HG03575 (cell line): ENCODE data around the gene COL4A2.

Experiments used
- ATAC-seq: cut with Tn5 transposase; IDR thresholded peaks from one replicate; pipeline ENCODE4 v1.9.1; 2021; ENCODE audit not compliant: unreplicated experiment, insufficient number of reproducible peaks, low FRiP score; ENCODE audit errors: extremely low read depth

Gene COL4A2

GRCh38 chr13:110419946-110420345 is 112.9 kb downstream of the COL4A2 start:
- no peak for ATAC-seq

DNA sequence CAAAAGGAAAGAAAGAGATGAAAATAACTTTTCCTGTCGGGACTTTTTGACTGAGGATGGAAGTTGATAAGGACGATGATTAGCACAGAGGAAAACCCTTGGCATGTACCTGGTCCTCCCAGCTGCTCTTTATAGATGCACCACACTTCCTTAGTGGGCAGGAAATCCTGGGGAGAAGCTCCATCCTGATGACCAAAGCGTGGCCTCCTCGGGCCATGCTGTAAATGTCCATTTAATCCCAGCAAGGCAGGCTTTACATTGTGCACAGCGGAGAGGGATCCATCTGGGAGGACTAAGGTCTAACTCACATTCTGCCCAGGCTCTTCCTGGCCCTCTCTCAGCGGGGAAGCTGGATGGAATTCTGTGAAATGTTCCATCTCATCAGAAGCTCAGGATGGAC is 113.5 kb downstream of the COL4A2 start:
- no peak for ATAC-seq

DNA sequence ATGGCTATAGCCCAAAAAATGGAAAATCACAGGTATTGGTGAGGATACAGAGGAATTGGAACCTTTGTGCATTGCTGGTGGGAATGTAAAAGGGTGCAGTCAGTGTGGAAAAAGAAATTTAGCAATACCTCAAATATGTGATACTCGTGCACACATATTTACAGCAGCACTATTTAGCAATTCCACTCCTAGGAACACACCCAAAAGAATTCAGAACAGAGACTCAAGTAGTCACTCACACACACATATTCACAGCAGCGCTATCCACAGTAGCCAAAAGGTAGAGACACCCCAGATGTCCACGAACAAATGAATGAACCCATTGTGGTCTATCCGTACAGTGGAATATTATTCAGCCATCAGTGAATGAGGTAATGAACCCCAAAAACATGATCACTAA is 114.0 kb downstream of the COL4A2 start:
- ATAC-seq, result no peak

- no peak for ATAC-seq
Observed at GRCh38 chr13:110421696-110422385, 114.8 kb downstream of the COL4A2 start.

GRCh38 chr13:110422913-110423688 is 116.0 kb downstream of the COL4A2 start:
- no peak for ATAC-seq

DNA sequence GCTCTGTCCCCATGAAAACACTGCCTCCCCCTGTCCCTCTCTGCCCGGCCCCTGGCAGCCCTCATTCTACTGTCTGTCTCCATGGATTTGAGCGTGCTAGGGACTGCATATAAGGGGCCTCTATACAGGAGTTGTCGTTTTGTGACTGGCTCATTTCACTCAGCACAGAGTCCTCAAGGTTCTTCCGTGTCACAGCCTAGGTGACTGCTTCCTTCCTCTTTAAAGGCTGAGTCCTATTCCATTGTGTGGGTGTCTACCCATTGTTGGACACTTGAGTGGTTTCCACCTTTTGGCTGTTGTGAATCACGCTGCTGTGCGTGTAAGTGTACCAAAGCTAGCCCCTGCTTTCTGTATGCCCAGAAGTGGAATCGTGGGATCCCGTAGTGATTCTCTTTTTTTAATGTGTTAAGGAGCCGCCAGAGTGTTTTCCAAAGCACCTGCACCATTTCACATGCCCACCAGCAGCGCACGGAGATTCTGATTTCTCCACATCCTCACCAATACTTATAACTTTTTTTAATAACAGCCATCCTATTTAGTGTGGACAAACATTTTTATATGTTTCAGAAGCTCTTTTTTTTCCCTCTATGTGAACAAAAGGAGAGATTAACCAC is 116.7 kb downstream of the COL4A2 start:
- ATAC-seq, result no peak

DNA sequence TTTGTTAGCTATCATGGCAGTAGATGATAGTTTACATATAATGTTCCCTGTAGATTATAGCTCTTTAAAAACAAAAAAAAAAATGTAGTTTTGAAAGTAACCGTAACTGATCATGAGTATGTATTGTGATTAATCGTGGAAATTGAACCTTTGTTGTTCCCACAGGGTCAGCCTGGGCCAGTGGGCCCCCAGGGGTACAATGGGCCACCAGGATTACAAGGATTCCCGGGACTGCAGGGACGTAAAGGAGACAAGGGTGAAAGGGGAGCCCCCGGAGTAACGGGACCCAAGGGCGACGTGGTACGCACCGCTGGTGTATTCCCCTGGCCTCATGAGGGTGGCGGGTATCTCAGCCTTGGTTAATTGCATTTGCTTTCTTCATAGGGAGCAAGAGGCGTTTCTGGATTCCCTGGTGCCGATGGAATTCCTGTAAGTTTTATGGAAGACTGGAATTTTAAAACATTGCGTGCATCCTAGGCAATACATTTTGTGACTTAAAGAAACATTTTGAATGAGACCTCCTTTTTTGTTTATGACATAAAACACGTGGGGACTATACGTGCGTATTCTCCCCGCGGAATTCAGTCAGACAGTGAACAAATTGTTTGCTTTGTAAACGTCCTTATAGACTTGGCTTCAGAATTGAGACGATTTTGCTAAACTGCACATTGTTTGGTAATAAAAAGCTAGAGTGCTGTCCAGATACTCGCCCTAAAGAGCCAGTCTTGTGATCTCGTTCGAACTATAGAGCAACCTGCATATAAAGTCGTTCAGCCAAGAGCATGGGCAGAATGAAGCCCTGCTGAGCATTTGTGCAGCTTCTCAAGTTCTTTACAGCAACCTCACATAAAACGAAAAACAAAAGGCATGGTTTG is 117.7 kb downstream of the COL4A2 start:
- no peak for ATAC-seq

GRCh38 chr13:110425444-110425780 is 118.3 kb downstream of the COL4A2 start:
- ATAC-seq, result no peak

- ATAC-seq, result no peak
Observed at GRCh38 chr13:110426735-110427134, 119.7 kb downstream of the COL4A2 start.

- ATAC-seq, result no peak
Observed at GRCh38 chr13:110428313-110428712, 121.2 kb downstream of the COL4A2 start.

DNA sequence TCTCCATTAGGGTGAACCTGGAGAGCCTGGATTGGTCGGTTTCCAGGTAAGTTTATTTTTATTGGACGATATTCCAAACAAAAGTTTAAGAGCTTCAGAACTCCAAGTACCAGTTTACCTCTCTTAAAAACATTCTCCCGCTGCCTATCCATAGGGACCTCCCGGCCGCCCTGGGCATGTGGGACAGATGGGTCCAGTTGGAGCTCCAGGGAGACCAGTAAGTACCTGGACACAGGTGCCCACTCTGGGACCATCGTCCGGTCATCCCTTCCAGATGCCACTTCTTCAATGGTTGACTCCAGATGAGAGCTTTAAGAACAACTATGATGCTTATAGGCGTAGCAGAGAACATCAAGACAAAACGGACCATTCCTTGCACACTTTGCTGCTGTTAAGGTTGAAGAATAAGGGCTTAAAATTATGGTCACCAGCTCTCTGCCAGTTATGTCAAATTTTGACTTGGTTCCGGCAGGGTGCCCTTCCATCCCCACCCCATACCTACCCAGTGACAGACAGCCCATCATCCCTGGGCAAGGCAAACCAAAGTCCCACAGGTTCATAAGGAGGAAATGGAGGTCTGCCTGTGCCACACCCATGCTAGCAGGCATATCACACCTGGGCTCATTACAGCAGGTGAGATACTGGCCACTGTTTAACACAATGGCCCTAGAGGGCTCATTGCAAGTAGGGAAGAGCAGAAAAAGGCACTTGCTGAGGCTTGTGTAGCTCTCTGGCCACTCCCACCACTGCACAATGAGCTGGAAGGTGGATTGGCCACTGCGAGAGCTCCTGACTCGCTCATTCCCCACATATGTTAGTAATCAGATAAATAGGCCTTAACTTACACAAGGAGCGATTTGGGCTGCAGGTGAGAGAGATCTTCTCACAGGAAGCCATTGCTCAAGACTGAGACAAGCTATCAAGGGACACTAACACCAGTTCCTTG is 123.6 kb downstream of the COL4A2 start:
- no peak for ATAC-seq

- ATAC-seq, result no peak
Observed at GRCh38 chr13:110431425-110432294, 124.6 kb downstream of the COL4A2 start.

DNA sequence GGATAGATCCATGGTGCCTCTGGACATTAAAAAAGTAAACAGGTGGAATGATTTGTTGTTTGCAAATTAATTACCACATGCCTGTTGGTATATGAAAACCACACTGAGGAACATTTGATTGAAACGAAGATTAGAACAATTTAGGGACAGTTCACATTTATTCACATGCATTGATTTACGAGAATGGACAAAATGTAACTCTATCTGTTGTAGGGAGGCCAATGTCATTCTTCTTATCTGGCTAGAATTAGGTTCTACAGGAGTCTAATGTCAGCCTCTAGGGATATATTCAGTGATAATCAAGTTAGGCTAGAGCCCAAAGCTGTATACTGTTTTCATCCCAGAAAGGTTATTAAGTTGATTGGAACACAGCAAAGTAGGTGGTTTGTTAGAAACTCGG is 125.4 kb downstream of the COL4A2 start:
- no peak for ATAC-seq

DNA sequence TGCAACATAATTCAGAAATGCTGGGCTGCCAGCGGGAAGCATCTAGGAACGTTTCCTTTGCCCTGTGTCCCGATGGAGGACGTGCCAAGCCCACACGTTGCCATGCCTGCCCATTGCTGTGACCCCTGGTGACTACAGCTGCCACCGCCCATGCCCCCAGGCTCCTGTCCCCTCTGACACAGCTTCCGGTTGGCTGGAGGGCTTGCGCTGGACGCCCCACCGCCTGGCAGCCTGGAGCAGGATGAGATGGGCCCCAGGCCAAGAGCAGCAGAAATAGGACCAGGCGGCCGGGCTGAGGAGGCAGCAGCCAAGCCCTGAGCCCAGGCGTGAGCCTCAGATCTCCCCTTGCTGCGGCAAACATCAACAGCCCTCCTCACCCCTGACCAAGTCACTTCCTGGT is 125.9 kb downstream of the COL4A2 start:
- ATAC-seq, result no peak

- ATAC-seq, result no peak
Observed at GRCh38 chr13:110434629-110435028, 127.5 kb downstream of the COL4A2 start.

DNA sequence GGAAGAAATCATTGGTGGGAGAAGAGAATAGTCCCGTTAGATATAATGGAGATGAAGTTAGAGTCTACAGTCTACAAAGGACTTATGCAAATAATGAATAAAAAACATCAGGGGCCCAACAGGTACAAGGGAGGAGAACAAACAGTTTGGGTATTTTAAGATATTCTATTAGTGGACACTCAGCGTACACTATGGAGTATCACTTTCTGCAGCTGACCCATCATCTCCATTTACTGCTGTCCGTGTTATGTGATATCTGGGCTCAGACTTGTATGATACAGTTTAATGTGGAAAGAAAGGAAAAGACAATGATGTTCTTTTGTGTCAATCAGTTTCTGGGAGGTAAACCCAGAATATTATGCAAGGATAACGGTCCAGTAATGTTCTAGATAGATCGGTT is 128.2 kb downstream of the COL4A2 start:
- no peak for ATAC-seq

DNA sequence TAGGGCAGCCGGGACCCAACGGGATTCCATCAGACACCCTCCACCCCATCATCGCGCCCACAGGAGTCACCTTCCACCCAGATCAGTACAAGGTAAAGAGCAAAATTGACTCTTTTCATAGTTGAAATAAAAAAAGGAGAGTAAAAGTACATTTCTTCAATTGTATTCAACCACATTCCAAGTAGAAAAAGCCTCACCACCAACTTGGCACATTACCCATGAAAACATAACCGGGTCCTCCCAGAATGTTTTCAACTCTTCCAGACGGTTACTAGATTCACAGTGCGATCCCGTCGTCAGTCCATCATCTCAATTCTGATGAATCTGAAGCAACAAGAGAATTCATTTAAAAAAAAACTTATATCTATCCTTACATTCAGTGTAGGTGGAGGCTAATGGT is 129.2 kb downstream of the COL4A2 start:
- no peak for ATAC-seq
